Left renal cortex interstitium (tissue), 4 donors: ENCODE measurements around the gene INCENP. TPM values are rescaled to one million over a fixed set of nuclear protein-coding genes. Genes with fewer than 3 reads are reported as not detected.
"Not testable (repeated sequence)": the region's sequence is repeated elsewhere in the genome, so short reads cannot be mapped to it uniquely, and the experiment has no call there.

Experiments used
- DNase-seq, 4 donors: peaks; one replicate each; pipeline ENCODE4 v3.0.0-alpha.2; 2013; ENCODE audit warnings: low read depth in 4 of 4, low spot score in 2 of 4, missing footprints in 1 of 4
- polyA plus RNA-seq, 4 donors: library from polyadenylated mRNA; unstranded; fragments of 120-200 nt; gene quantifications; one replicate each; pipeline ENCODE4 v1.2.1, GENCODE V29; 2013; ENCODE audit not compliant: insufficient read length in 4 of 4

The INCENP gene
- polyA plus RNA-seq = 10 to 100 TPM; 31.6 to 42.7 (median 39.0) TPM

DNA sequence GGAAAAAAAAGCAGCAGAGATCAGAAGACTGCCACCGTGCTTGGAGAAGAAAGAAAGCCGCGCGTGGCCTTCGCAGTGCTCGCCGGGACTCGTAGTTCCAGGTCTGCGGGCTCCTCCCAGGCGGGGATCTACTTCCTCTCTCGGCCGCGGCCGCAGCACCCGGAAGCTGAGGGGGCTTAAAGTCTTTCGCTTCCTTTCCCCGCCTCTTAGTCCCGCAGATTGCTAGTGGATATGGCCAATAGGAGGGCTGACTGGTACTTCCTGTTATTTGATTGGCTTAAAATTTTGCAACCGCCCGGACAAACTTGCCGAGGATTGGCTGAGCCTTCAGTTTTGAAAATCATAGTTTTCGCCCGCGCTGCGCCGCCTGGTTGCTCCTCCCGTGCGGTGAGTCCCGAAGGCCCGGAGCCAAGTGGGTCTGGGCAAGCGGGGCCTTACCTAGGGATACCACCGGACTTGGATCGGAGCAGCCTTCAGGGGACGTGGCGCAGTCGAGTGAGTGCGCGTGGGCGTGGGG, at the start of gene INCENP:
INCENP (plus strand) TSS at position 343 of the 517 bp plus-strand sequence. CDS start 4,151 bp downstream, outside the sequence.
- peak; percentile 90 to 99 (median 96) for DNase-seq

DNA sequence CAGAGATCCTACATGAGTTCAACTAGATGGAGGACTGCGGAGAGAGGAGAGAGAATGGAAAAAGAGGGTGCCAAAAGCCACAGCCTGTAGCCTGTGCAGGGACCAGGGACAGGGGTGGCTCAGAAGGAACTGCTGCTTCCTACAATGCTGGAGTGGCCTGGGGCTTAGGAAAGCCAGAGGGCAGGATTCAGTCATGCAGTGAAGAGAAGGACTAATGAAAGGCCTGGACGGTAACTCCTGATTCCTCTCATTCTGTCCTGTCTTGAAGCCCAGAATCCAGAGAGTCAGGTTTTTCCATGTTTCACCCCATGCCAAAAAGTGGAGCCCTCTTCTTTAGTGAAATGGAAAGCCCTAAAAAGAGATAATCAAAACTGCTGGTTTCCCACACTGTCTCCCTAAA, 48.4 kb upstream of the INCENP start:
- DNase-seq = no peak

DNA sequence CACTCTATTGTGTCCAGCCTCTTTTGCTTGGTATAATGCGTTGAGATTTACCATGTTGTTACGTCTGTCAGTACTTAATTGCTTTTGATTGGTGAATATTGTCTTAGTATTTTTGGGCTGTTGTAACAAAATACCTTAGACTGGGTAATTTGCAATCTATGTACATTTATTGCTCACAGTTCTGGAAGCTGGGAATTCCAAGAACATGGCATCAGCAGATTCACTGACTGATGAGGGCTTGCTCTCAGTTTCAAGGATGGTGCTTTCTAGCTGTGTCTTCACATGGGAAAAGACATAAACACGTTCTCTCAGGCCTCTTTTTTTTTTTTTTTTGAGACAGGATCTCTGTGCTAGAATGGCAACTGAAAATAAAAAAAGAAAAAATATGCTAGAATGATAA, 46.7 kb upstream of the INCENP start:
- no peak for DNase-seq

DNA sequence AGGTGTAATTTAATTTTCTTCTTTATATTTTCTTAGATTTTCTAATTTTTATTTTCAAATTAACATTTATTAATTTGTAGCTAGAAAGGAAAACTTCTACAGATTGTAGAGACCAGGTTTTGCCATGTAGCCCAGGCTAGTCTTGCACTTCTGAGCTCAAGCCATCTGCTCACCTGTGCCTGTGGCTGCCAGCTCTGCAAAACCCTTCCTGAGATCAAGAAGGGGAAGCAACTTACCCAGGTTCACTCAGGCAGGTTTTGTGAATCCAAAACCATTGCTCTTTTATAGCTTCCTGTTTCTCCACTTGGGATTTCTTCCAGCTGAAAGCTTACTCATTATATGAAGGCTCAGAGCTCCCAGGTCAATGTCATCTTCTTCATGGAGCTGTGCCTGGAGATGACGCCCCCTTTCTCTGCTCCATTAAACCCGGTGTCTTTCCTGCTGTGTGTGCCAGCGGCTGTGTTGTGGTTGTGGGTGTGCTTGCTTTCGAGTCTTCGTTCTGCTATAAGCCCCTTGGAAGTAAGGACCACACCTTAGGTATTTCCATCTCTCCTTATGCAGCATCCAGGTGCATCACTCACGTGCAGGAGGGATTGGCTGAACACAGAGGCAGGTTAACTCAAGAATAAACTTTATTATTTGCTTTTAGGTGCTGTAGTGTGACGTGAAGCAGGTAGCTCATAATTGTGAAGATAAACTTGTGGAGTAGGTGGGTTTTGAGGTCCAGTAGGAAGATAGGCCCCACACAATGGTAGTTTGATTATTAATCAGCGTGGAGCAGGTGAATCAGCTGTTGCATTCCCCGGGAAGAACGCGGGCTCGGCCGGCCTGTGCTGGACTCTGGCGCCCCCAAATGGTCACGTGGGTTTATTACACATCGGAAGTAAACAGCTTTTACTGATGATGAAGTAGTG, 42.2 kb upstream of the INCENP start:
- peak in 1 of 4 donors; percentile 57 for DNase-seq

DNA sequence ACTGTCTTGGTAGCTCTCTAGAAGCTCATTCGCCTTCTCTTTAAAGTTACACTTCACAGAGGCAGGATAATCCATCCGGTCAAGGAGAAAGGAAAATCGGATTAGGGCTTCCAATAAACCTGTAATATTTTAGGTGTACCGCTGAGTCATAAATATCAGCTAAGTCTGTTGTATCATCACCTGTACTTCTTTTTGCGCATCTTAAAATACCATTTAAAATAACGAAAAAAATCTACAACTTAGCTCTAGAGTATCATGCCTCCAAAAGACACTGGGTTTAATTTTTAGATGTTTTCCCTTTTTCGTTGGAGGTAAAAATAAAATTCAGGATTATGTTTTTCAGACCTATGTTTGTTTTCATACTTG, 41.5 kb upstream of the INCENP start:
- DNase-seq = no peak

DNA sequence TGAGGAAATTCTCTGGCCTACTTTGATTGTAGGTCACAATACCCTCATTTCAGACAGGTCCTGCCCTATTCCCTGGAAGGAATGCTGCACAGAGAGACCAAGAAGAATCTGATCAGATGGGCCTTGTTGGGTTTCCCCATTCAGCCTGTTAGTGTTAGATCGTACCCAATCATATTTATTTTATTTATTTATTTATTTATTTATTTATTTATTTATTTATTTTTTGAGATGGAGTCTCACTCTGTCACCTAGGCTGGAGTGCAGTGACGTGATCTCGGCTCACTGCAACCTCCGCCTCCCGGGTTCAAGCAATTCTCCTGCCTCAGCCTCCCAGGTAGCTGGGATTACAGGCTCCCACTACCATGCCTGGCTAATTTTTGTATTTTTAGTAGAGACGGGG, 39.0 kb upstream of the INCENP start:
- DNase-seq = not testable (repeated sequence)

DNA sequence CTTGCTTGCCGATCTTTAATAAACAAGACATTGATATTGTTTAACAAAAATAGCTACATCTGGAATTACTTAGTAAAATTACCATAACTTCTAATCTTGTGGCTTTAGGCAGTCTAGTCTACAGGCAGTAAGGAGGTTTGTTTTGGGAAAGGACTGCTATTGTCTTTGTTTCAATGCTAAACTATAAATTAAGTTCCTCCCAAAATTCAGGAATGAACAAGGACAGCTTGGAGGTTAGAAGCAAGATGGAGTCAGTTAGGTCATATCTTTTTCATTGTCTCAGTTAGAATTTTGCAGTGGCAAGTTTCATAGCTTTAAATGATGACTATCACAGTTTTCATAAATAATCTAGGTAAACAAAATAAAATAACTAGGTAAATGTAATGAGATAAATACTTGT, 36.1 kb upstream of the INCENP start:
- DNase-seq = no peak

DNA sequence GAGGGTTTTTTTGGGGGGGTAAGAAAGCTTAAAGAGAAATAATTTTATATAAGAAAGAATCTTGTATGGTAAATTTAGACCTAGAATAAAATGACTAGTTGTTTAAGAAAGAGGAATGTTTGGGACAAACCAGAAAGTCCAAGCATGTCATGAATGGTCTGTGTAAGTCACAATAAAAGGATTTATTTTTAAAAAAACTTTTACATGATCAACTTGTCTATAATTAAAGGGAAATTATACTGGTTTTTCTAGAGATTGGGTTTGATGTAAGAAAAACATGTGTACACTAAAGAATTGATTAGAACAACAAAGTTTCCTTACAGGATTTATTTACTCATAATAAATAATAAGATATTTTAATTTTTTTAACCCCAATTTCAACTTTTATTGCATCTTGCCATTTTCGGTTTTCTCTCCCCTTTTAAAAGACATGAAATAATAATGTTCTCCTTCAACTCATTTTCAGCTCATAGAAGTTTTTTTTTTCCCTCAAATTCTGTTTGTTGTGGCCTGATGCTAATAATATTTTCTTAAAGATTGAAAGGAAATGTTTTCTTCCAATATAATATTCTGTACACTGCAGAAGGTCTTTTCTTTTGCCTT, 35.4 kb upstream of the INCENP start:
- no peak for DNase-seq

DNA sequence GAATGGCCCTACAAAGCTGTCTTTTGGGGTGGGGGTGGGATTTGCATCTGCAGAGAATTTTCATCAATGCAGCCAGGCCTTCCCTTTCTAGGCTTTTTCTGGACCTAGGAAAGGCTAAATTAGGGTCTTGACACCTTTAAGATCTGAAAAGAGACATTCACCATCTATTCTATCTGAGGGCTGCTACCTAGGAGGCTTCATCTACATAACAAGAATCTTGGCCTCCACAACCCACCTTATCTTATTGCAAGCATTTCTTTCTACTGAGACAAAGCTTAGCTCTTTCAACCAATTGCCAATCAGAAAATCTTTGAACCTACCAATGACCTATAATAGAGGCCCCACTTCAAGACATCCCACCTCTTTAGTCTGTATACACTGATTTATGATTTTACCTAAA, 20.7 kb upstream of the INCENP start:
- no peak for DNase-seq

DNA sequence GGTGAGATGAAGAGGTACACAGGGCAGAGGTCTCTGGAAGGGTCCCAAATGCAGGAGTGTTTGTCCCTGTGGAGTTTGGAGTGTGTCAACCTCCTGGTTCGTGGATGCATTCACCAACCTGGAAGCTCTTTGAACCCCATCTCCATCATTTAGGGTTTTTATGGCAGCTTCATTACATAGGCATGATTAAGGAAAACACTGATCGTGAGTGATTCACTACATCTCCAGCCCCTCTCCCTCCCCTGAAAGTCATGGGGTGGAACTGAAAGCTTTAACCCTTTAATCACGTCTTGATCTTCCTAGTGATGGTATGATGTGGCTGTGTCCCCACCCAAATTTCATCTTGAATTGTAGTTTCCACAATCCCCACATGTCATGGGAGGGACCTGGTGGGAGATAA, 19.8 kb upstream of the INCENP start:
- DNase-seq = peak in 1 of 4 donors; percentile 23

DNA sequence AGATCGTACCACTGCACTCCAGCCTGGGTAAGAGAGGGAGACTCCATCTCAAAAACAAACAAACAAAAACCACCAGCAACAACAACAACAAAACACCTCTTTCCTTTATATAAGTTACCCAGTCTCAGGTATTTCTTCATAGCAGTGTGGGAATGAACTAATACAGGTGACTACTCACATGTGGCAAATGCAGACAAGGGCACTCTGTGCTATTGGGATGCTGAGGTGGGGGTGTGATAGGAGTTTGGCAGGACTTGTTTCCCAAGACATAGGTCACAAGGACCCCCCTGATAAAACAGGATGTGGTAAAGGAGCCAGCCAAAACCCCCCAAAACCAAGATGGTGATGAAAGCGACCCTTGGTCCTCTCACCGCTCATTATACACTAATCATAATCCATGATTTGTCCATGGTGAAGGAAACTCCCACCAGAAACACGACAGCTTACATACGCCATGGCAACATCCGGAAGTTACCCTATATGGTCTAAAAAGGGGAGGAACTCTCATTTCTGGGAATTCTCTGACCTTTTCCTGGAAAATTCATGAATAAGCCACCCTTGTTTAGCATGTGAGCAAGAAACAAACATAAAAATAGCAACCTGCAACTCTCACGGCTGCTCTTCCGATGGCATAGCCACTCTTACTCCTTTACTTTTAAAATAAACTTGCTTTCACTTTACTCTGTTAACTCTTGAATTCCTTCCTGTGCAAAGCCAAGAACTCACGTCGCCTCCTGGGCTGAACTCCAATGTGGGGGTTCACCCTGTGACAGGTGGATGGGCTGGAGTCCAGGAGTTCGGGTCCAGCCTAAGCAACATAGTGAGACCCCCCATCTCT, 18.8 kb upstream of the INCENP start:
- peak in 1 of 4 donors; percentile 37 for DNase-seq

DNA sequence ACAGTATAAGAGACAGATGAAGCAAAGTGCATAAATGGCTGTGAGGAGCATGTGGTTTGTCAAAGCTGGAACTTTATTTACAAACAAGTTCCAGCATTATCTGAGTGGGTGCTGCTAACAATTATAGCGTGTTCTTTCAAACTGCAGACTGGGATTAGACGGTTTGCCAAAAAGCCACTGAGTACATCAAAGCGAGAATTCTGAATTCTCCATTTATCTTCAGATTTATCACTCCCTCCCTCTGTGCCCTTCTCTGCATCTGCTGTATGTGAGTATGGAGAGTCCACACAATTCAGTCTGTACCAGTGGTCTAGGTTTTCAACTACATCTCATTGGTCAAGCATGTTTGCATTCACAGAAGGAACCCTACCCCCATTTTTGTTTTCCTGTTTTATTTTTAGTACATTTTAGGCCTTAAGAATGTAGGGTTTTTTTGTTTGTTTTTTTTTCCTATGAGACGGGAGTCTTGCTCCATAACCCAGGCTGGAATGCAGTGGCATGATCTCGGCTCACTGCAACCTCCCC, 18.1 kb upstream of the INCENP start:
- DNase-seq = peak in 1 of 4 donors; percentile 27

DNA sequence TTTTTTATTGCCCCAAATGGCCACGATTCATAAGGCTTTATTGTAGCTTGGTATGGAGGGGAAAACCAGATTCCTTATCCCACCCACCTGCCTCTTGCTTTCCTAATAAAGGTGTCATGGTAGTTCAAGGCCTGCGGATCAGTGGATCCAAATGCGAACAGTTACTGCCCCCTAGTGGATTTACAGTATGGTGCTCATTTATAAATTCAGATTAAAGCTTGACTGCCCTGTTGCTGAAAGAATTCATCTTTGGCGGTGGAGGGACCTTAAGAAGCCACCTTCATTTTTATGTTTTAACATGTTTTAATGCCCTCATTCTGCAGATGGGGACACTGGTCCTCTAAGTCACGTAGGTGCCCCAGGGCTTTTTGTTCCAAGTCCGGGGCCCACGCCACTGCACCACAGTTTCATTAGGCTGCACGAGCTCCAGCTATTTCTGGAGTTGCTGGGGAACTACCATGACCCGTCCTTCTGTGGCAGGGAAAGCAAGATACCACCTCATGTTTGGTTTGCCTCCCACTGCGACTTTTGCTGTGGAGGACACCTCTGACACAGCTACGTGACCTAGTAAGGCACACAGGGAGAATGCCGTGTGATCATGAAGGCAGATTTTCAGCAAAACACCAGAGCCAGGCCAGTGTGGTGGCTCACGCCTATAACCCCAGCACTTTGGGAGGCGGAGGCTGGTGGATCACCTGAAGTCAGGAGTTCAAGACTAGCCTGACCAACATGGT, 15.6 kb upstream of the INCENP start:
- DNase-seq = peak in 1 of 4 donors; percentile 59

DNA sequence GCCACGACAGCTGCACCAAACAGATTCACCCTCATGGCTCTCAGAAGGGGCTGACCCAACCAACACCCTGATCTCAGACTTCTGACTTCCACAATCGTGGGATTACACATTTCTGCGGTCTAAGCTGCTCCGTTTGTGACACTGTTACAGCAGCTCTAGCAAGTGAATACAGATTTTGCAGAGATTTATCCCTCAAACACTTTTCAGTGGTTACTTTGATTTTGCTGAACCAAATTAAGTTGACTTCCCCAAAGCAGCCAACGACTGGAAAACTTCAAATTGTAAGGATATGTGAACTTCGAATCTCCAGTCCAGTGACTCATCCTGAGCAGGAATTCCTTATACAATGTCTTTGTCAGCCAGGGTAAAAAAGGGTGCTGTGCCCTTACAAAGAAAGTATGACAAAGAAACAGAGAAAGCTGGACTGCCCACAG, 14.8 kb upstream of the INCENP start:
- DNase-seq = no peak

DNA sequence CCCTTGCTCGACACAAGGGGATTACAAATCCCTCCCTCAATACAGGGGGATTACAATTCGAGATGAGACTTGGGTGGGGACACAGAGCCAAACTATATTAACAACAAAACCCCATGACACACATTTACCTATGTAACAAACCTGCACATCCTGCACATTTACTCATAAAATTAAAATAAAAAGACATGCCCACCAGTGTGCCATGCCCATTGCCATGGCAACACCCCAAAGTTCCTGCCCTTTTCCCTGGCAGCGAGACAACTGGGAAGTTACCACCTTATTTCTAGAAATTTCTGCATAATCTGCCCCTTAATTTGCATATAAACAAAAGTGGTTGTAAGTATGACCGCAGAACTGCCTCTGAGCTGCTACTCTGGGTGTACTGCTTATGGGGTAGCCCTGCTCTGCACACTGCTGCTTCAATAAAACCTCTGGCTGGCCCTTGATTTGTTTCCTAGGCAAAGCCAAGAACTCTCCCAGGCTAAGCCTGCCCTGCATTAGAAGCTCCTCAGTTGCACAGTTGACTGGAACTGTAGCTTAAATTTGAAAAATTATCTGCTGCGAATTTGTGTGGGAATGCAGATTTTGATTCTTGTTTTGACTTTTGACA, 8.6 kb upstream of the INCENP start:
- DNase-seq = no peak

DNA sequence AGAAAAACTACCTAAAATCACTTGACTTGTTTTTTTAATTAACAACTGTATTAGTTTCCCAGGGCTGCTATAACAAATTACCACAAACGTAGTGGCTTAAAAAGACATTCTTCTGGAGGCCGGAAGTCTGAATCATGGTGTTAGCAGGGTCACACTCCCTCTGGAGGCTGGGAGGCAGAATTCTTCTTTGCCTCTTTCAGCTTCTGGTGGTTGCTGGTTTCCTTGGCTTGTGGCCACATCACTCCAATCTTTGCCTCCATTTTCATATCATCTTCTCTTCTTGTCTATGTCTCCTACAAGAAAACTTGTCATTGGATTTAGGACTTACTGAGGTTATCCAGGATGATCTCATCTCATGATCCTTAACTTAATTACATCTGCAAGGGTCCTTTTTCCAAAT, 7.4 kb upstream of the INCENP start:
- DNase-seq = no peak

DNA sequence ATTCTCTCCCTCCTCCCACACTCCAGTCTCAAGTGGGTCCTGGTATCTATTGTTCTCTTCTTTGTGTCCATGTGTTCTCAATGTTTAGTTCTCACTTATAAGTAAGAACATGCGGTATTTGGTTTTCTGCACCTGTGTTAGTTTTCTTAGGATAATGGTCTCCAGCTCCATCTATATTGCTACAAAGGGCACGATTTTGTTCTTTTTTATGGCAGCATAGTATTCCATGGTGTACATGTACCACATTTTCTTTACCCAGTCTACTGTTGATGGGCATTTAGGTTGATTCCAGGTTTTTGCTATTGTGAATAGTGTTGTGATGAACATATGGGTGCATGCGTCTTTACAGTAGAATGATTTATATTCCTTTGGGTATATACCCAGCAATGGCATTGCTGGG, 4.2 kb upstream of the INCENP start:
- no peak for DNase-seq

DNA sequence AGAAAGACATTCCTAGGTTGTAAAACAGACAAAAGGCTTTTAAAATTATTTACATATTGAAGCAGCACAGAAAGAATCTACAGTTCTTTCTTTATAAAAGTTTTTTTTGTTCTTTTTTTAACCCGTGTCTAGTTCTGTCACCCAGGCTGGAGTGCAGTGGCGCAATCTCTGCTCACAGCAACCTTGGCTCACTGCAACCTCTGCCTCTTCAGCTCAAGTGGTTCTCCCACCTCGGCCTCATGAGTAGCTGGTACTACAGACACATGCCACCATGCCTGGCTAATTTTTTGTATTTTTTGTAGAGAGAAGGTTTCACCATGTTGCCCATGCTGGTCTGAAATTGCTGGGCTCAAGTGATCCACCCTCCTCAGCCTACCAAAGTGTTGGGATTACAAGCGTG, 3.8 kb upstream of the INCENP start:
- no peak for DNase-seq

DNA sequence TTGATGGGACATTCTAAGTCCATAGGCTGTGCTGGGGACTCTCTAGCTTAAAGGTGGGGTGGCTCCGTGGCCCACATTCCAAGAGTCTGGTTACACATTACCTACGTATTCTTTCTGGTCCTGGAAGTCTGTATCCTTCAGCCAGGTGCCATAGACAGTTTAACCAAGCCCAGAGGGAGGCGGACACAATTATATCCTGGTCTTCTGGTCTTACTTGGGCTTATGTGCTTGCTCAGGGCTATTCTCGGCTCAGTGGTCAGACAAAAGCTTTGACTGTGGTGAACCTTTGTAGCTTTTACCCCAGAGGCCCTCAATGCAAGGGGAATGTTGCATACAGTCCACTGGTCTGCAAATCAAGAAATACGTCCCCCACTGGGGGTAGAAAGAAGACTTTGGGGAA, 3.4 kb upstream of the INCENP start:
- peak in 1 of 4 donors; percentile 7 for DNase-seq
